ENCODE data around the gene IGFBP2.
"Not testable (repeated sequence)": the region's sequence is repeated elsewhere in the genome, so short reads cannot be mapped to it uniquely, and the experiment has no call there.

Gene IGFBP2

GRCh38 chr2:216632952-216633615 lies at the start of gene IGFBP2:
TSS of gene IGFBP2 (plus strand) at chr2:216633420. CDS start at chr2:216633524, 104 bp downstream.
- DNase-seq, result peak; percentile 84

GRCh38 chr2:216583606-216584005 lies 49.6 kb upstream of the IGFBP2 start:
- no peak for DNase-seq

GRCh38 chr2:216584112-216584511 lies 49.1 kb upstream of the IGFBP2 start:
- no peak for DNase-seq

- DNase-seq, result no peak
These were observed 47.8 kb upstream of the IGFBP2 start for GRCh38 chr2:216585441-216585840.

- no peak for DNase-seq
These were observed 44.1 kb upstream of the IGFBP2 start for GRCh38 chr2:216588861-216589710.

GRCh38 chr2:216589791-216590190 lies 43.4 kb upstream of the IGFBP2 start:
- no peak for DNase-seq

GRCh38 chr2:216590780-216591179 lies 42.4 kb upstream of the IGFBP2 start:
- DNase-seq, result peak; percentile 40

- no peak for DNase-seq
These were observed 41.7 kb upstream of the IGFBP2 start for GRCh38 chr2:216591480-216591879.

- DNase-seq, result no peak
These were observed 39.1 kb upstream of the IGFBP2 start for GRCh38 chr2:216594081-216594480.

GRCh38 chr2:216596236-216596979 lies 36.8 kb upstream of the IGFBP2 start:
- DNase-seq, result peak; percentile 62

GRCh38 chr2:216596980-216597509 lies 36.2 kb upstream of the IGFBP2 start:
- DNase-seq, result no peak

- not testable (repeated sequence) for DNase-seq
These were observed 35.4 kb upstream of the IGFBP2 start for GRCh38 chr2:216597825-216598224.

- no peak for DNase-seq
These were observed 31.4 kb upstream of the IGFBP2 start for GRCh38 chr2:216601632-216602409.

GRCh38 chr2:216603010-216603883 lies 30.0 kb upstream of the IGFBP2 start:
- DNase-seq, result no peak

GRCh38 chr2:216603884-216604245 lies 29.4 kb upstream of the IGFBP2 start:
- no peak for DNase-seq

- no peak for DNase-seq
These were observed 28.8 kb upstream of the IGFBP2 start for GRCh38 chr2:216604458-216604857.

GRCh38 chr2:216606551-216607276 lies 26.5 kb upstream of the IGFBP2 start:
- DNase-seq, result no peak

GRCh38 chr2:216607277-216607560 lies 26.0 kb upstream of the IGFBP2 start:
- no peak for DNase-seq

- no peak for DNase-seq
These were observed 24.7 kb upstream of the IGFBP2 start for GRCh38 chr2:216608525-216608924.

- DNase-seq, result no peak
These were observed 17.7 kb upstream of the IGFBP2 start for GRCh38 chr2:216615298-216616082.

All from femur (tissue), 1 donor.